Small intestine (tissue), 7 donors: ENCODE results near the gene PPP1R12B. TPM values are rescaled to one million over a fixed set of nuclear protein-coding genes. Genes with fewer than 3 reads are reported as not detected.
"Not testable (repeated sequence)": the region's sequence is repeated elsewhere in the genome, so short reads cannot be mapped to it uniquely, and the experiment has no call there.

Source experiments
- DNase-seq, 2 donors: peaks; one replicate each; pipeline versions ENCODE4 v3.0.0 to v3.0.0-alpha.2; 2013
- FAIRE-seq: peaks from 2 replicates; lab custom pipeline; 2012; peaks lifted over from hg19 to GRCh38; lab: Jason Lieb, UNC
- H3K27ac ChIP-seq, 3 donors: one replicate each; pipeline ENCODE4 v1.5.1; 2013; ENCODE audit warnings: low read length in 2 of 3, mild to moderate bottlenecking in 2 of 3, control low read depth in 1 of 3, inconsistent platforms in 1 of 3, low read depth in 1 of 3, moderate library complexity in 1 of 3
- H3K27me3 ChIP-seq, 3 donors: one replicate each; pipeline ENCODE4 v1.6.1; 2013; ENCODE audit warnings: low read length in 3 of 3, inconsistent platforms in 1 of 3; ENCODE audit not compliant: control insufficient read depth in 3 of 3, insufficient read depth in 3 of 3
- H3K36me3 ChIP-seq, 3 donors: one replicate each; pipeline ENCODE4 v1.6.1; 2013; ENCODE audit warnings: low read length in 3 of 3, inconsistent platforms in 1 of 3, low read depth in 1 of 3, mild to moderate bottlenecking in 1 of 3, moderate library complexity in 1 of 3; ENCODE audit not compliant: control insufficient read depth in 3 of 3, insufficient read depth in 2 of 3
- H3K4me1 ChIP-seq, 3 donors: one replicate each; pipeline ENCODE4 v1.6.1; 2013; ENCODE audit warnings: low read length in 2 of 3, inconsistent platforms in 1 of 3, low read depth in 1 of 3, mild to moderate bottlenecking in 1 of 3, moderate library complexity in 1 of 3; ENCODE audit not compliant: control insufficient read depth in 3 of 3, insufficient read depth in 2 of 3
- H3K4me3 ChIP-seq, 3 donors: one replicate each; pipeline ENCODE4 v1.5.1; 2013; ENCODE audit warnings: low read length in 3 of 3, control low read depth in 1 of 3, inconsistent platforms in 1 of 3, low read depth in 1 of 3, mild to moderate bottlenecking in 1 of 3, moderate library complexity in 1 of 3
- H3K9me3 ChIP-seq, 2 donors: one replicate each; pipeline ENCODE4 v1.6.1; 2013; ENCODE audit warnings: low read depth in 1 of 2, low read length in 1 of 2; ENCODE audit not compliant: control insufficient read depth in 2 of 2, insufficient read depth in 1 of 2
- WGBS, 3 donors: extraction: QIAGEN DNeasy Blood & Tissue Kit; methylation state at CpG; one replicate each; pipeline ENCODE4 v1.1.7; 2013; 5-methylcytosine and 5-hydroxymethylcytosine counted together
- polyA plus RNA-seq, 4 donors: library from polyadenylated mRNA; stranded (reverse) in 3 of 4; unstranded in 1 of 4; fragments of 200-250 nt in 3 of 4; fragments of 120-200 nt in 1 of 4; gene quantifications; one replicate each; pipeline versions ENCODE4 v1.2.1 to v1.2.3, GENCODE V29; 2013
- donor health status: healthy with polysubstance abuse.
- donor health status: control.
- donor health status: control.
- donor health status: Bipolar disorder and iron deficiency.
- donor health status: healthy.

Gene PPP1R12B
- polyA plus RNA-seq, 4 donors, result 1.1 to 18.1 (median 8.6) TPM

DNA sequence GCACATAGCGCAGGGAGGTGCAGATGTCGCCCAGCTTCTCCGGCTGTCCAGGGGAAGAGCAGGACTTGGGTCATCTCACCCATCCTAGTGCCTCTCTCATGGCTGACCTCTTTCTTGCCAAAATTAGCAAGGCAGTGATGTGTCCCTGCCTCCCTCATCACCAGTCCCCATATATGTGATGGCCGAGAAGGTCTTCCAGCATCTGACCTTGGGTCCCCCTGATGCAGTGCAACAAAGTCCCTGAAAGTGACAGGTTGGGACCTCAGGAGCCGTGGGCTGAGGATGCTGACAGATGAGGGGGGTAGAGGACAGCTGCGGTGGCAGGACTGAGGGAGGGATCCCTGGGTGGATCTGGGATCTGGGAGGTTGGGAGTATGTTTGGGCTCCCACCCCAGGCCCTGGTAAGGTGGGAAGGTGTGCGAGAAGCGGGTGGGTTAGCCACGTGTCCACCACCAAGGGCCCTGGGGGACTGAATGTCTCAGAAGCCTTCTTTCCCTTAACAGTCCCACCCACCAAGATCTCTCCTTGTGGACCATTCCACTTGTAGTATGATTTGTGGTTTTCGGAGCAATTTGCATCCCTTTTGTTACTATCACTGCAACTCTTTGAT, 252.0 kb downstream of the PPP1R12B start:
- Histone ChIP-seq H3K4me3 (no peak overlapping the region), H3K27ac (no peak overlapping the region), H3K27me3 (no peaks in the 10 kb centered on the region), H3K9me3 (no peaks in the 10 kb centered on the region), H3K4me1 (no peaks in the 10 kb centered on the region), H3K36me3 (peaks cover 0 to 53% (median 0%) of the 10 kb centered on the region in 3 donors)
- 88 to 90% (median 90%) methylated on average over 10 of the region's 10 CpGs for WGBS, 3 donors
- DNase-seq, result no peak
- FAIRE-seq, result no peak

DNA sequence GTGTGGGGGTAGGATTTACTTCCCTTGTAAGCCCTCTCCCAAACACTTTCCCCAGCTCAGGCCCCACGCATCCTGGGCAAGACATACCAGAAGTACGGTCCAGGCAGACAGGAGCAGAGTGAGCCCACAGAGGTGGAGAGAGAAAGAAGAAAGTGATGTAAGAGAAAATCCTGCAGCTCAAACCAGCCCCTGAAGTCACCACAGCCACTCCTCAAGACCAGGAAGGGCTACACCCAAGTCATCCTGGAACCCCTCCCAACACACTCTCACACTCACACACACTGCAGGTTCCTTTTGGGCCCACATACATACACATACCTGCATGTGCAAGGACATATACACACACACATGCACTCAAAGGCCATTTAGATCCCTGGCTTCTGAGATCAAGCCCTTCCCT, 254.9 kb downstream of the PPP1R12B start:
- H3K4me3 ChIP-seq, result no peak overlapping the region
- no peak overlapping the region for H3K27ac ChIP-seq
- H3K27me3 ChIP-seq, result no peaks in the 10 kb centered on the region
- no peaks in the 10 kb centered on the region for H3K4me1 ChIP-seq
- DNase-seq, result no peak
- H3K9me3 ChIP-seq, result no peaks in the 10 kb centered on the region
- H3K36me3 ChIP-seq, result peaks cover 0 to 48% (median 0%) of the 10 kb centered on the region in 3 donors
- no peak for FAIRE-seq
- WGBS, 3 donors, result 90 to 100% (median 96%) methylated on average over 2 of the region's 2 CpGs

DNA sequence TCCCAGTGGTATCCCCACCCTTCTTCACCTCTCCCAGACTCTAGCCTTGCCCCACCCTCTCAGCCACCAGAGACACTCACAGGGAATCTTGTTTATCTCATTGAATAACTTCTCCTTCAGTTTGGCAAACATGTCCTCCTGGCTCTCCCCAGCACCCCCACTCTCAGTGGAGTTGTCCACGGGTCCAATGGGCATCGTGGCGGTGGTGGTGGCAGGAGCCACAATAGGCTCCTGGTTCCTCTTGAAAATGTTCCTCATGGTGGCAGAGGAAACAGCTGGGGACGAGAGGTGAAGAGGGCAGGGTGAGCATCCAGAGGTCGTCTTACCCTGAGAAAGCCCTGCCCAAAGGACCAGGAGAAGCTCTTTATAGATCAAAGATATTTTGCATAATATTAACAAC, 257.0 kb downstream of the PPP1R12B start:
- H3K27ac ChIP-seq, result no peak overlapping the region
- FAIRE-seq, result no peak
- no peaks in the 10 kb centered on the region for H3K4me1 ChIP-seq
- no peak for DNase-seq
- 81 to 88% (median 84%) methylated on average over 5 of the region's 5 CpGs for WGBS, 3 donors
- no peaks in the 10 kb centered on the region for H3K9me3 ChIP-seq
- H3K4me3 ChIP-seq, result no peak overlapping the region
- H3K36me3 ChIP-seq, result peaks cover 0 to 35% (median 0%) of the 10 kb centered on the region in 3 donors
- H3K27me3 ChIP-seq, result no peaks in the 10 kb centered on the region

DNA sequence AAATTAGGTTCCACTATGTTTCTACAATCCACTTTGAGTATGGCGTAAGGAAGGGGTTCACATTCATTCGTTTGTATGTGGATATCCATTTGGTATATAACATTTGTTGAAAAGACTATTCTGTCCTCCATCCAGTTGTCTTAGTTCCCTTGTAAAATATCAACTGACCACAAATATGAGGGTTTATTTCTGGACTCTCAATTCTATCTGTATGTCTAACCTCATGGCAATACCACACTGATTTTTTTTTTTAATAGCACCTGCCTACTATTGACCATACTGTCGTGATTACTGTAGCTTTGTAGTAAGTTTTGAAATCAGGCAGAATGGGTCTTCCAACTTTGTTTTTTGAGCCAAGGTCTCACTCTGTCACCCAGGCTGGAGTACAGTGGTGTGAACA, 263.5 kb downstream of the PPP1R12B start:
- H3K9me3 ChIP-seq, H3K4me3 ChIP-seq, H3K36me3 ChIP-seq, H3K27ac ChIP-seq, FAIRE-seq, H3K27me3 ChIP-seq, DNase-seq: not testable (repeated sequence)
- WGBS, 3 donors, result 95 to 97% (median 96%) methylated on average over 3 of the region's 3 CpGs
- peaks cover 0 to 11% (median 0%) of the 10 kb centered on the region in 3 donors for H3K4me1 ChIP-seq

DNA sequence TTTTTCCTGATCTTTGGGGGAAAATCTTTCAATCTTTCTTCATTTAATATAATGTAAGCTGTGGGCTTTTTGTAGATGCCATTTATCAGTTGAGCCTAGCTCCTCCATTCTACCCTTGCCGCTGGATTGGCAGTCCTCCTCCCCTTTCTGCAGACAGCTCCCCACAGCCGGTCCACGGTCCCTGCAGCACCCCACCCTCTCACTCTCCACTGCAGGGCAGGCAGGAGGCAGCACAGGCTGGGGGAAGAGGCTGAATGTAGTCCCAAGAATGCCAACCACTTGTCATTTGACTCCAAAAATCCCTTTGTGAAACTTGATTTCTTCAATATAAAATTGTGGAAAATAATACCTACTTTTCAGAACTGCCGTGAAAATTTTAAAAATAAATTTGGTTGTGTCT, 265.1 kb downstream of the PPP1R12B start:
- no peak for FAIRE-seq
- WGBS, 3 donors, result 93 to 96% (median 94%) methylated on average over 4 of the region's 4 CpGs

DNA sequence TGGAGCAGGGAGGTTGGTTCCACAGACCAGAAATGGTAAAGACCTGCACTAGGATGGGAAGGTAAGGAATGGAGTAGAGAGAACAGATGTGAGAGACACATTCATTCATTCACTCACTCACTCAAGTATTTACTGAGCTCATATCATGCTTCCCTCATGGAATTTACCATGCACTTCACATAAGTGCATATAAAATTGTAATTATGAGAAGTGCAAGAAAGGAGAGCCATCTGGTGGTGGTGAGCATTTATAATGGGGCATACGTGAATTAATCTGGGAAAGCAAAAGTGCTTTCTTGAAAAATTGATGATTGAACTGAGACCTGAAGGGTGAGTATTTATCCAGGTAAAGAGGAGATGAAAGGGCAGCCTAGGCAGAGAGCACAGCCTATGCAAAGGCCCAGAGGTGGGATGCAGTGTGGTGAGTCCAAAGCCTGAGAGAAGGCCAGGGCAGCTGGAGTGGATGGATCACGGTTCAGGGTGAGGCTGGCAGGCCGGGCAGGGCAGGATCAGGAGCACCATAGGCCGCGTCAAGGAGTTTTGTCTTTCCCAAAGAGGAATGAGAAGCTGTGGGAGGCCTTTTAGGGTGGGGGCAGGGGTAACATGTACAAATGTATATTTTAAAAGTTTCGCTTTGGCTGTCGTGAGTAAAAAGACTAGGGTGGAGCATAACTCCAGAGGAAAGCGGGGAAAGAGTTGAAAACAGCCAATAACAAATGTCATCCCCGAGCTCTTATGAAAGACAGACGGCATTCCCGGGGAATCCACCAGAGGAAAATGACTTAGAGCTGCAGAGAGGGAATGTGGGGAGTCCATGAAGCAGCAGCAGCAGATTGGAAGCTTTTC, 266.1 kb downstream of the PPP1R12B start:
- H3K4me1 ChIP-seq, result peaks cover 0 to 17% (median 0%) of the 10 kb centered on the region in 3 donors
- H3K36me3 ChIP-seq, H3K4me3 ChIP-seq, H3K9me3 ChIP-seq, FAIRE-seq, H3K27me3 ChIP-seq, DNase-seq: not testable (repeated sequence)
- peak overlapping the region in 1 of 3 donors; percentile 12 for H3K27ac ChIP-seq
- WGBS, 3 donors, result 66 to 88% (median 85%) methylated on average over 11 of the region's 11 CpGs

More for the DNA sequence above, 265.1 kb downstream of the PPP1R12B start:
- Histone ChIP-seq H3K4me1 (peaks cover 0 to 15% (median 0%) of the 10 kb centered on the region in 3 donors), H3K27ac (no peak overlapping the region), H3K36me3 (peaks cover 0 to 2% (median 0%) of the 10 kb centered on the region in 3 donors), H3K27me3 (no peaks in the 10 kb centered on the region), H3K4me3 (no peak overlapping the region), H3K9me3 (no peaks in the 10 kb centered on the region)
- no peak for DNase-seq

DNA sequence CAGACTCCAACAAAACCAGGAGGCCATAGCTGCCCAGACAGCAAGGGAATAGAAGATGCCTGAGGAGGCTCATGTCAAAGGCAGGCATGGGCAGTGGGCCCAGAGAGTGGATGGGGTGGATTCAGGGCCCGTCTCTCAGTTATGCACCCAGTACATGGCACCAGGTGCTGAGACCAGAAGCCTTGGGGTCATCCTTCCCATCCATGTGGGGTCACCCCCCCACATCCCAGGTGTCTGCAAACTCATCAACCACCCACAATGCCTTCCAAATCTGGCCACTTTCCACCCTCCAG, 266.7 kb downstream of the PPP1R12B start:
- not testable (repeated sequence) for H3K9me3 ChIP-seq, H3K4me3 ChIP-seq, DNase-seq, H3K36me3 ChIP-seq, H3K27me3 ChIP-seq, FAIRE-seq
- H3K27ac ChIP-seq, result peak overlapping the region in 2 of 3 donors; percentile 31 to 59
- WGBS, 3 donors, result 56 to 91% (median 90%) methylated on average over 1 of the region's 1 CpG
- peaks cover 0 to 17% (median 0%) of the 10 kb centered on the region in 3 donors for H3K4me1 ChIP-seq

DNA sequence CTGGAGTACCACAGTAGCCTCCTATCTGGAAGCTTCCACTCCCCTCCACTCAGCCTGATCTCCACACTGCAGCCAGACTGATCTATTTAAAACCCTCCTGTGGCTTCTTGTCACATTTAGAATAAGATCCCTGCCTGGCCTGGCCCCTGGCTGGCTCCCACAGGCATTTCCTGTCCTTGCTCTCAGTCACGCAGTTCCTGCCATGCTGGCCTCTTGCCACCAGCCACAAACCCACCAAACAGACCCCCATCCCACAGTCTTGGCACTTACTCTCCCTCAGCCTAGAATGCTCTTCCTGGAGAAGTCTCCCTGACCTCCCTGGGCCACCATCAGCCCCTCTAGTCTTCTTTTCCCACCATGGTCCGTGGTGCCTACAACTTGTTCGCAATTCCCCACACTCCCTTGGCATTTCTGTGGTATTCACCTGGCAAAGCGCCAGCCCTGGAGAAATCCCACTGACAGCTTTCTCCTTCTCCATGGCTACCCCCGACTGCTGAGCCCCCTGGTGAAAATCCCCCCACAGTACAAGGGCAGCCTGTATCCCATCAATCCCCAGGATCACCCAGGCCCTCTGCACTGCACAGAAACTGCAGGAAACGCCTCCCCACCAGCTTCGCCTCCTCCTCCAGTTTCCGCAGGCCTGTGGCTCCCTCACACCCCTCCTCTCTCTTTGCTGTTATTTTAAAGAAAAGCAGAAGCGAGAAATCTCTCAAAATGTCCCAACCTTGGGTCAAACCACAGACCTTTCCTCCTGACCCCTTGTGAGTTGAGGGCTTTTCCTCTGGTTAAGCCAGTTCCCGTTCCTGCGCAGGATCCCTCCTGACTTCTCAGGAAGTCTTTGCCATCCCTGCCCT, 267.2 kb downstream of the PPP1R12B start:
- H3K27me3 ChIP-seq, result no peaks in the 10 kb centered on the region
- H3K36me3 ChIP-seq, result peaks cover 0 to 2% (median 0%) of the 10 kb centered on the region in 3 donors
- H3K27ac ChIP-seq, result peak overlapping the region in 2 of 3 donors; percentile 31 to 59
- FAIRE-seq, result no peak
- peaks cover 0 to 17% (median 0%) of the 10 kb centered on the region in 3 donors for H3K4me1 ChIP-seq
- WGBS, 3 donors, result 39 to 76% (median 73%) methylated on average over 11 of the region's 11 CpGs
- no peak overlapping the region for H3K4me3 ChIP-seq
- H3K9me3 ChIP-seq, result no peaks in the 10 kb centered on the region
- no peak for DNase-seq
